Activated CD4-positive, CD25-positive, alpha-beta regulatory T cell treated with anti-CD3 and anti-CD28 coated beads, Interleukin-2, amount 50 U/mL, for 16 hours (primary cell): ENCODE data around the gene HSP90AA1.
"Not testable (repeated sequence)": the region's sequence is repeated elsewhere in the genome, so short reads cannot be mapped to it uniquely, and the experiment has no call there.

ENCODE experiments used
- DNase-seq: peaks from one replicate; pipeline ENCODE4 v3.0.0-alpha.2; 2020; ENCODE audit warnings: low read depth, low spot score

The HSP90AA1 gene

DNA sequence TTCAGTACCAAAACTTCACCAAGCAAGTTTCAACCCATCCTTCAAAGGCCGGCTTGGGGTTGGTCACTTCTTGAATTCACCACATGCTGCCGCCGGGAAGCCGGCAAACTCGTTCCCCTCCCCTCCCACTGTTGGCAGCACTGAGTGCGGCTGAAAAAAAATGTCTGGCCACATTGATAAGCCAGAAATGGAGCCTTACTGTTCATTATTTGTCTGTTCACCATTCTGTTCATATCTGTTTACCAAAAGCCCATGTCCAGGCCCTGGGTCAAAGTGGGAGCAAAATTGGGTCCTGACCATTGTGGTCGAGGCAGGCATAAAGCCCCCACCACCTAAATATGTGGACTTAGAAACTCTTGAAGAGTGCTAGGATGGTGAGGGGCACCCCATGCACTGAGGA is 7.3 kb upstream of the HSP90AA1 start:
- DNase-seq, result no peak

DNA sequence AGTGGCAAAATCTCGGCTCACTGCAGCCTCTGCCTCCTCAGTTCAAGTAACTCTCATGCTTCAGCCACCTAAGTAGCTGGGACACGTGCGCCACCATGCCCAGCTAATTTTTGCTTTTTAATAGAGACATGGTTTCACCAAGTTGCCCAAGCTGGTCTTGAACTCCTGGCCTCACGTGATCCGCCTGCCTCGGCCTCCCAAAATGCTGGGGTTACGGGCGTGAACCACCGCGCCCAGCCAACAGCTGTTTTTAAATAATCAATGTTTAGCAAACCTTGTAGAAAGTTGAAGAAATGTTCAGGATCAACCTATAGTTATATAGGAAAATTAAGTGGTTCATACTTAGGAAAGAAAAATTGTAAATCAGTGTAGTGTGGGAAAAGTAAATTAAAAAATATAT is 6.0 kb upstream of the HSP90AA1 start:
- no peak for DNase-seq

DNA sequence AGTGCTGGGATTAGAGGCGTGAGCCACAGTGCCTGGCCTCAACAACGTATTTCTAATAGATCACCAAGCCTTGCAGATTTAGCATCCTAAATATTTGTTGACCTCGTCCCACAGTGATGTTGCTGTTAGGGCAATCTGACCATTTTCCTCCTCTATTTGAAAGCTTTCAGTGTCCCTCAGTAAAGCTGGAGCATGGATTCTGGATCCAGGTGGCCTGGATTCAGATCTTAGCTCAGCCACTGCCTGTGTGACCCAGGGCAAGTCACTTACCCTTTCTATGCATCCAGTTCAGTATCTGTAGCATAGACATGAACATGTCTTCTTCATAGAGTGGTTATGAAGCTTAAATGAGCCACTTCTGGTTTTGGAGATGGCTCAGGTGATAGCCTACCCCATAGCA is 3.9 kb upstream of the HSP90AA1 start:
- DNase-seq, result no peak

DNA sequence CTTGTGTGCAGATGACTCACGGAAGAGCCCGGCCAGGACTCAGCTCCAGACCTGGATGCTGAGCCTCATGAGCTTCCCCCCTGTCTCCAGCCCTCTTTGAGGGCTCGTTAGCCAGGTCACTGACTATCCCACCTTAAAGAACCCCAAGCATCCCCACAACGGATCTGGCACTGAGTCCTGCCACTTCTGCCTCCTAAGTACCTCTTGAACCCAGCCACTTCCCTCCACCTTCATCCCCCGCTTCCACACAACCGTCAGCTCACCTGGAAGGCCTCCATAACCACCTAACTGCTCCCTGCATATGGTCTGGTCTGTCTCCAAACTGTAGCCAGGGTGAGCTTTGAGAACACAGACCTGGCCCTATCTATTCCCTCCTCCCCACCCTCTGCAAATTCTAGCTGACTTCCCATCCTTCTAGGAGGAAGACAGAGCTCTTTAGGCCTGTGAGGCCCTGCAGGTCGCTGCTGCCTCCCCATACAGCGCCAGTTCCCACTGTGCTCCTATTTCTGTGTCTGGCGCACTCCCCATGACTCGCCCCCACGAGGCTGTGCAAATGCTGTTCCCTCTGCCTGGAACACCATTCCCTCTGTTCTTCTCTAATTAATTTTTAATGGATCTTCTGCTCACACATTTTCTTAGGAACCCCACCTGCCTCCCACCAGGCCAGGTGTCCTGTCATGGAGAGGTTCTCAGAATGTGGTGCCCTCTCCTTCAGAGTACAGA is 2.9 kb upstream of the HSP90AA1 start:
- DNase-seq, result no peak

DNA sequence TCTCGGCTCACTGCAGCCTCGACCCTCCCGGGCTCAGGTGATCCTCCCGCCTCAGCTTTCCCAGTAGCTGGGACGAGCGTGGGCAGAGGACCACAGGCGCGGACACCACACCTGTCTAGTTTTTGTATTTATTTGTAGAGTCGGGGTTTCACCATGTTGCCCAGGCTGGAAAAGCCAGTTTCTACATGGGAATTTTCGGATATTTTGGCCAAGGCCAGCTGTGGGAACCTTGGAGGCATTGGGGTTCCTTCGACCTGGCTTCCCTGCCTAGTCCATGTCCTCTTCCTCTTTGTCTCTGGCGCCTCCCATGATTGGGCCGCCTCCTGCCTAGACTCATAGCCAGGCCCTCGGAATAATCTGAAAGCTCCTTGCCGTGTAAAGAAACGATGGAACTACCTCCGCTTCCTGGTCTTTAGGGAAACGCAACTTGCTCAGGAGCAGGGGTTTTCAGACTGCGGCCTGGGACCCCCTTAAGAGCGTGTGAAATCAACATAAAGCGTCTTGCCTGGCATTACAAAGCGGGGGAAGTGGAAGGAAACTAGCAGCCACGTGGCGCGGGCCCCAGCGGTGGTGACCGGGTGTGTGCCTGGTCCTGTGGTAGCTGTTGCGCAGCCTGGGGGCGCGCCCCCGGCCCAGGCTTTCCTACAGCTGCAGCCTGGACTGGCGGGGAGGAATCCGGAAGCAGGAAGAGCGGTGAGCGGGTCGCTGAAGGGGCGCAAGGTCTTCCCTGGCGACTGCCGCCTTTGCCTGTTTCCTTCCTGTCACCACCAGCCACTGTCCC is 1.4 kb upstream of the HSP90AA1 start:
- DNase-seq, result peak; percentile 23

DNA sequence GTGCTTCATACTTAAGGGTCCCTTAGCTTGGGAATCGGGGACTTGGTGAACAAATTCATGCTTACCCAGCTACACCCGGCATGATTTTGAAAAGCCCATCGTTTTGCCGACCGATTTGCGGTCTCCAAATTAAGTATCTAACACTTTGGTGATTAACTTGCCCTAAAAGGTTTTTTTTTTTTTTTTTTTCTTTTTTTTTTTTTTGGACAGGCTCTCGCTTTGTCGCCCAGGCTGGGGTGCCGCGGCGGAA is 843 bp upstream of the HSP90AA1 start:
- no peak for DNase-seq

DNA sequence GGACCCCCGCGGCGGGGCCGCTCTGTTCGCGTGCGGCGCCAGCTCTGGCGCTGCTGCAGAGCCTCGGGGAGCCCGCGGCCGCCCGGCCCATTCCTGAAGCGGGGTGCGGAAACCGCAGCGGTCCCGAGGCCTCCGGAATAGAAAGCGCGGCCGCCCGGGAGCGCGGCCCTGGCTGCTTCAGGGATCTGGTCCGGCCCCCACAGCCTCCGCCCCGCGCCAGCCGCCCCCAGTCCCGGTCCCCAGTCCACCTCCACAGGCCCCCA is 204 bp downstream of the HSP90AA1 start:
- no peak for DNase-seq

DNA sequence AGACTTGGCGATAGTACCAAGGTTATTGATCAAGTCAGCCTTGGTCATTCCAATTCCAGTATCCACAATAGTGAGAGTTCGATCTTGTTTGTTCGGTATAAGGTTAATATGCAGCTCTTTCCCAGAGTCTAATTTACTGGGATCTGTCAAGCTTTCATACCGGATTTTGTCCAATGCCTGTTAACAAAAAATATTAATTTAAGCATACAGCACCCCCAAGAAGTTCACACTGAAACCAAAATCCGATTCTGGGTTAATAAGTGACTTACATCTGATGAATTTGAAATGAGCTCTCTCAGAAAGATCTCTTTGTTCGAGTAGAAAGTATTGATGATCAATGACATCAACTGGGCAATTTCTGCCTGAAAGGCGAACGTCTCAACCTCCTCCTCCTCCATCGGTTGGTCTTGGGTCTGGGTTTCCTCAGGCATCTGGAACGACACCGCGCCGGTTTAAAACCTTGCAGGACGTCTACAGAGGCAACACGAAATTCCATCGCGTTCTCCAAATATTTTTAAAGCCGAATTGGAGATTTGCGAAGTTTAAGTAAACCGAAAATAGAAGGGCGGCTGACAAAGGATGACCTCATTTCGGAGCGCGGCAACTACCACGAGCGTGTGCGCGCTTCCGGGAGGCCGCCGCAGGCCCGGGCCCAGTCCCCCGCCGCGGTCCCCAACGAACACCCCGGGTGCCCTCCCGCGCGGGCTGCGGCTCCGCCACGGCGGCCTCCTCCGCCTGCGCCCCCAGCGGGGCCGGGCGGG is 716 bp downstream of the HSP90AA1 start:
- peak; percentile 38 for DNase-seq

DNA sequence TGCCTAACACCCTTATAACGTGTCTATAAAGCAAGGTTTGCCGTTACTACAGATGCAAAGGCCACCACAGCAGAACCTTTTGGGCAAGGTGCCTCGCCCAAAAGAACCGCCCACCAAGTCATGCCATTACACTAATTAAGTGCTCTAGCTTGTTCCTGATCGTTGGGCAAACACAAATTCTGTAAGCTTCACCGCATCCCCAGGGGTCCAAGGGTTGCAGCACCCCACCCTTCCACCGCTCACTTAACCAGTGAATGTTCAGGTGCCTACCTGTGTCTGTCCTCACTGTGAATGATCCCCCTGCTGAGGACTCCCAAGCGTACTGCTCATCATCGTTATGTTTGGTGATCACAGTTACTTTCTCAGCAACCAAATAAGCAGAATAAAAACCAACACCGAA is 1.4 kb downstream of the HSP90AA1 start:
- no peak for DNase-seq

DNA sequence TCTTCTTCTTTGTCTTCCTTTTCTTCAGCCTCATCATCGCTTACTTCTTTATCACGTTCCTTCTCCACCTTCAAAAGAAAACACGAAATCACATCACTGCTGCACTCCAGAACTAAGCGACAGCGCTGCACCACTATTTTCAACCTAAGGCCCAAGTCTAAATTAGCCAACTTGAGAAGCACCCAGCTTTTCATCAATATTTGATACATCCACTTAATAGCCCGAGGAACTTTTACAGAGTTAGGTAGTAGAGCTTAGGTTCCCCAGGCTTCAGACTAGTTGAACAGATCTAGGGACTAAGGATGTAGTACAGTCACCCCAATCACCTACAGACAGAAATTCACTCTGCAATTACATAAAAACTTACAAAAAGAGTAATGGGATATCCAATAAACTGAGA is 1.9 kb downstream of the HSP90AA1 start:
- no peak for DNase-seq

DNA sequence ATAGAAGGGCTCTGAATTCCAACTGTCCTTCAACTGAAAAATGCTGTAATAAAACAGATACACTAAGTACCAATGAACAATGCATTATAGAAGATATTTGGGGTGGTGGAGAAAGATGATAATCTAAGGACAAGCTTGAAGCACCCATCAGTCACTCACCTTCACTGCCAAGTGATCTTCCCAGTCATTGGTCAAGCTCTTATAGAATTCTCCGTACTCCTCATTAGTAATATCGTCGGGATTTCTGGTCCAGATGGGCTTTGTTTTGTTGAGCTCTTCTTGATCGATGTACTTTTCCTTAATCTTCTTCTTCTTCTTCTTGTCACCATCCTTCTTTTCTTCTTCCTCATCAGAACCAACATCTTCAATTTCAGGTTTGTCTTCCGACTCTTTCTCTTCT is 2.3 kb downstream of the HSP90AA1 start:
- DNase-seq, result not testable (repeated sequence)

DNA sequence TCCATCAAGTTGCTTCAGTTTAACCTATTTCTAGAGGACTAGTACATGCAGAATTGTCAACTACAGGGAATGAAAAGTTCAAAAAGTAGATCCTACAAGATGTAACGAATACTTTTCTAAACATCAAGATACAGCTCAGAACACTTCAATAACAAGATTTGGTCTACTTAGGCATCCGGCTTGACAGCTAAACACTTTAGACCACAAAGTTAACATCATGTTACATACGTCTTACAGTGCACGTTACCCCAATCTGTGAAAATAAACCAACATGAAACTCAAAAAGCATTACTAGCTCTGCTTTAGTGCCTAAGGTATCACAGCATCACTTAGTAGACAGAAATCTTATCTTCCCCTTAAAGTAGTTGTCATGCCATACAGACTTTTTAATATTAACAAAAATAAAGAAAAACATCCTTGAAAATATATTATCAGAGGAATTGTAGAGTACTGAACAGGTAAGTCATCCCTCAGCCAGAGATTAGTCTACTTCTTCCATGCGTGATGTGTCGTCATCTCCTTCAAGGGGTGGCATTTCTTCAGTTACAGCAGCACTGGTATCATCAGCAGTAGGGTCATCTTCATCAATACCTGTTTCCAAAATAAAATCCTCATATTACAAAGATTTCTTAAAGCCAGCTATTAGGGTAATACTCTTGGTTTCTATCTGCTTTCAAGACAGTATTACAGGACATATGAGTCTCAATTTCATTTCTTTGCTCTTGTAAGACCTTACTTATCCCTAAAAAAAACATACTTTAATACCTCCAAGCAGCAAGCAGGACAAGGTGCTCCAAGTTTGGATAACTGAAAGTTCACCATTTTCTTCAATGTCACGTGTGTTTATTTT is 5.4 kb downstream of the HSP90AA1 start:
- DNase-seq, result no peak

DNA sequence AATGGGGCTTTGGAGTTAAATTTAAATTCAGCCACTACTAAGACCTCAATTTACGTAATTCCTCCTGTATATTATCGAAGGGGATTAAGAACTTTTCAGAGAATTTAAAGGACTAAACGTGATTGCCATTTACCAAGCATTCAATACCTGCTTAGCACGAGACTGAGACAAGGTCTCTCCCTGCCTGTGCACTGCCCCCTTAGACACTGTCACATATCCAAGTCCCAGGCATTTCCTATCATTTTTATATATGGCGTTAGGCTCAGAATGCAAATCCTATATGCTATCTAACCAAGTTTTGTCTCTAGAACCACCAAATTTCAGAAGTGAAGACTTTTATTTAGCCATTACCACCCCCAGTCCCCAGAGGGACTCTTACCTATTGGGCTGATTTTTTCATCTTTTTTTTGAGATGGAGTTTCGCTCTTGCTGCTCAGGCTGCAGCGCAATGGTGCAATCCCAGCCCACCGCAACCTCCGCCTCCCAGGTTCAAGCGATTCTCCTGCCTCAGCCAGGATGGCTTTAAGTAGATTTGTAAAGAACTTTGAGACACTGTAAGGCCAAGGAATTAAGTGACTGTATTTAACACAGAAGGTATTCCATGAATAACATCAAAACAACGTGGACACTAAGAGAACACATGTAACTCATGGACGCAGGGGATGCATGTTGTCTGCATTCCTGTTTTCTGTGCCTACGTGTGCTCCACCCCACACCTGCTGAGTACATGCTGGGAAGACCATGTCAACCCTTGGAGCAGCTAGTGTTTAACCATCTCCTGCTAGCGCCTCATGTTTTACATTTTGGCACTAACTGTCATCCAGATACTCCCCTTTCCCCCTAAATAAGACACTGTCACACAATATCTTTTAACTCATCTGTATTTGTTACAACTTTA is 6.4 kb downstream of the HSP90AA1 start:
- no peak for DNase-seq

DNA sequence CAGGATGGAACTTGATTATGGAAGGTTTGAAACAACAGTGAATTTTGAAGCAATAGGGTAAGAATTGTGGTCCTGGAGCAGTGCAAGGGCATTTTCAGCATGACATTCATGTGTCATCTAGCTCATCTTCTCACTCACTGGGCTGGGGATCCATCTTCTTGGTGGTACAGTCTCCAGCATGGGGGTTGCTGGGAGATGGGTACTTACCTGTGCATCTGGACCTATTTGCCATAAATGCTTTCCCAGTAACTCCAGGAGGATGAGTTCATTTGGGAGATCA is 7.2 kb downstream of the HSP90AA1 start:
- DNase-seq, result no peak

DNA sequence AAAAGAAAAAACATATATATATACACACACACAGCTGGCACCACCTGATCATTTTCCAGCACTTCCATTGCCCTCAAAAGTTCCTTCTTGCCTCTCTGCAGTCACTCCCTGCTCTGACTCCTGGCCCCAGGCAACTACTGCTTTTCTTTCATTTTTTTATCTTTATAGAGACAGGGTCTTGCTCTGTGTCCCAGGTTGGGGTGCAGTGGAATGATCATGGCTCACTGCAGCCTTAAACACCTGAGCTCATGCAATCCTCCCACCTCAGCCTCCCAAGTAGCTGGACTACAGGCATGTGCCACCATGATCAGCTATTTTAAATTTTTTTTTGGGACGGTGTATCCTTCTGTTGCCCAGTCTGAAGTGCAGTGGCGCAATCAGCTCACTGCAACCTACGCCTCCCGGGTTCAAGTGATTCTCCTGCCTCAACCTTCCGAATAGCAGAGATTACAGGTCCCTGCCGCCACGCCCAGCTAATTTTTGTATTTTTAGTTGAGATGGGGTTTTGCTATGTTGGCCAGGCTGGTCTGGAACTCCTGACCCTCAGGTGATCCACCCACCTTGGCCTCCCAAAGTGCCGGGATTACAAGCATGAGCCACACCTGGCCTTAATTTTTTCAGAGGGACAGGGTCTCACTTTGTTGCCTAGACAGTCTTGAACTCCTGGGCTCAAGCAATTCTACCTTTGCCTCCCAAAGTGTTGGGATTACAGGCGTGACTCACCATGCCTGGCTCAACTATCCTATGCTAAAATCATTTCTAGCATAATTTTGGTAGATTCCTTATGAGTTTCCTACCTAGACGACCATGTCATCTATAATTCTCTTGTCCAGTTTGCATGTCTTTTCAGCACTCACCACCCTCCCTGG is 7.8 kb downstream of the HSP90AA1 start:
- DNase-seq, result no peak

DNA sequence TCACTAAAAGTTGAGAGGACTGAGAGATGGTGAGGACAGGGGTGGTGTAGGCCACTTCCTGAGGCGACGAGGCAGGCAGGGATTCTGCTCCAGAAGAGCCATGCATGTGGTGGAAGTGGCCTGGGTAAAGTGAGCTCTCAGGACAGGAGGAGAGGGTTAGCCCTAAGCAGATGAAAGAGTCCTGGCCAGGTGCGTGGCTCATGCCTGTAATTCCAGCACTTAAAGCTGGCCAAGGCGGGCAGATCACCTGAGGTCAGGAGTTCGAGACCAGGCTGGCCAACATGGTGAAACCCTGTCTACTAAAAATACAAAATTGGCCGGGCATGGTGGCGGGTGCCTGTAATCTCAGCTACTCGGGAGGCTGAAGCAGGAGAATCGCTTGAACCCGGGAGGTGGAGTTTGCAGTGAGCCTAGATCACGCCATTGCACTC is 8.5 kb downstream of the HSP90AA1 start:
- DNase-seq, result not testable (repeated sequence)

DNA sequence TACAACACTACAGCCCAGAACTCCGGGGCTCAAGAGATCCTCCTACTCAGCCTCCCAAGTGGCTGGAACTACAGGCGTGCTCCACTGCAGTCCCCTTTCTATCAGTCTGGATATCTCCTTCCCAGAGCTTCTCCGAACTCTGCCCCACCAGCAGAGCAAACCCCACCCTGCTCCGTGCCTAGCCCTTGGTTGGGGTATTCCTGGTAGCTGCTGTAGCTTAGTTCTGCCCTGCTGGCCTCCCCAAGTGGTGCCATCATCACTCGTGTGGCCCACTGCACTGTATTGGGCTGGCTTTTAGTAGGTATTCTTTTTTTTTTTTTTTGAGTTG is 9.5 kb downstream of the HSP90AA1 start:
- no peak for DNase-seq

DNA sequence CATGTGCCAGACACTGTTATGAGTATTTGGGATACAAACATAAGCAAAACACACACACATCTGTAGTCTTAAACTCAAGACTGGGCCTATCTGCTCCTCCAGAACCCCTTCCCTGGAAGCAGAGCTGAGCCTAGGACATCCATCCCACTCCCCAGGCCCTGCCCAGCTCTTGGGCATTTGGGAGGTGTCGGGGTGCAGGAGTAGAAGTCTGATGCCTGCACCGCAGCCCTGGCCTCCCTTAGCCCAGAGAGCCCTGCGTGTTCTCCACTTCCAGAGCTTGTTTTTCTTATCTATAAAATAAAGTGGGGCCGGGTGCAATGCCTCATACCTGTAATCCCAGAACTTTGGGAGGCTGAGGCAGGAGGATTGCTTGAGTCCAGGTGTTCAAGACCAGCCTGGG is 11.7 kb downstream of the HSP90AA1 start:
- DNase-seq, result no peak

DNA sequence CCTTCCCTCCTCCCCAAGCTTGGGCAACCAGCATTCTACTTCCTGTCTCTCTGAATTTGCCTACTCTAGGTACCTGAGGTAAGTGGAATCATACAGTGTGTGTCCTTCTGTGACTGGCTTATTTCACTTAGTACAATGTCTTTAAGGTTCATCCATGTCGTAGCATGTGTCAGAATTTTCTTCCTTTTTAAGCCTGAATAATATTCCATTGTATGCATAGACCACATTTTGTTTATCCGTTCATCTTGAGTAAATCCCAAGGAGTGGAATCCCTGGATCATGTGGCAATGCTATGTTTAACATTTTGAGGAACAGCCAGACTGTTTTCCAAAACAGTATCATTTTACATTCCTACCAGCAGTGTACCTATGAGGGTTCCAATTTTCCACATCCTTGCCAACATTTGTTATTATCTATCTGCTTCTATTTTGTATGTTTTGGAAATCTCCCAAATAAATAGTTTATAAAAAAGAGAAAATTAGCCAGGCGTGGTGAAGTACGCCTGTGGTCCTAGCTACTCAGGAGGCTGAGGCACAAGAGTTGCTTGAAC is 12.4 kb downstream of the HSP90AA1 start:
- DNase-seq, result no peak

DNA sequence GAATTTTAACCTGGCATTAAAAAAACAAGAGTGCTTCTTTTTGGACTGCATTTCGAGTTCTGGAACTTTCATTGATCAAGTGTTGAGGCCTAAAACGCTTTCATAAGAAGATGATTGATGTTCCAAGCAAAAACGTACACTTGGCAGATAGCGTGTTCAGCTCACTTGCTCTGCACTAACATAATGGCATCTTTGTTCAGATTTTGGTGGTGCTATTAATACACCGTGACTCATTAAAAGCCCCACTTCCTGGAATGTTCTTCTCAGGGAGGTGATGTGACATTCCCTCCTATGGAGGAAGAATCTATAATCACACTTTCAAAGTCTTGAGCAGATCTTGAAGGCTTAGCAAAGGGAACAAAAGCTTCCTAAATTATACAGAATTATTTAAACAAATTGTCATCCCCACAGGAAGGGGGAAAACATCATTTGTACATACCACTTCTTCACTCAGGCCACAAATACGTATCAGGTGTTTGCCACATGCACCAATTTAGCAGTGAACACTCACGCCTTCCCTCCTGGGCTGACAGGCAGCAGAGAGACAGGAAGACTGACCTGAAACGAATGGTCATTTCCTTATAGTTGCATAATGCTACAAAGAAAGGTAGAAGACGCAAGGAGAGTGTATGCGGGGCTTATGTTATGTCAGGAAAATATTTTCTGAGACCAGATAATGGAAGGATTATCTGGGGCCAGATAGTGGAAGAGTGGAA is 15.4 kb downstream of the HSP90AA1 start:
- no peak for DNase-seq
